Vagina (tissue), 2 donors: ENCODE data around the gene CSMD2.

Experiments used
- CTCF ChIP-seq, 3 experiments: fragments of 450-650 bp in 2 of 3; fragments of 200-600 bp in 1 of 3; sonication (generic) in 1 of 3; IDR thresholded peaks; one replicate each; pipeline ENCODE4 v1.5.1; 2017 to 2019; ENCODE audit warnings: antibody characterized with exemption in 3 of 3, mild to moderate bottlenecking in 2 of 3, moderate library complexity in 2 of 3
- POLR2A ChIP-seq, 2 donors: fragments of 450-650 bp; IDR thresholded peaks; one replicate each; pipeline ENCODE4 v1.6.1; 2017; ENCODE audit warnings: antibody characterized with exemption in 2 of 2, mild to moderate bottlenecking in 2 of 2, moderate library complexity in 2 of 2

DNA sequence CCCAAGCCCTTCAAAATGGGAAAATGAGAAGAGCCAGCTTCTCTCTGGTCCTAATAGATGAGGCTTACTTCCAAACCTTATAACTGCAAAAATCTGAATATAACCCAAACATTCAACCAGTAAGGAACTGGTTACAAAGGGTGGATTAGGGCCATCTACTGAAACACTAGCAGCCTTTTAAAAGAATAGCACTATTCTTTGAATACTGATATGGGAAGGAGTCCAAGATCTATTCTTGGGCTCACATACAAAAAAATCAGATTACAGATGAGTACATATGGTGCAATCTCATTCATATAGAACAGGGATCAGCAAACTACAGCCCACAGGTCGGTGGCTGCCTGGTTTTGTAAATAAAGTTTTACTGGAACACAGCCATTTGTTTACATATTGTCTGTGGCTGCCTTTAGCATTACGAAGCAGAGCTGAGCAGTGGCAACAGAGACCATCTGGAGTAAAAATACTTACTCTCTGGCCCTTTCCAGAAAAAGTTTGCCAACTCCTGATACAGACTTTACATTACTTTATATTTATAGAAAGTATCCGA, 524.8 kb downstream of the CSMD2 start:
- TF ChIP-seq CTCF (IDR thresholded peaks at IDR 0.05) (no peak), POLR2A (IDR thresholded peaks at IDR 0.05) (no peak)
